COR-L47 (cell line): ENCODE measurements around the gene QRICH2.
"Not testable (repeated sequence)": the region's sequence is repeated elsewhere in the genome, so short reads cannot be mapped to it uniquely, and the experiment has no call there.

Experiments
- DNase-seq: peaks from one replicate; lab custom pipeline; 2025; lab: John Stamatoyannopoulos, UW

The QRICH2 gene

DNA sequence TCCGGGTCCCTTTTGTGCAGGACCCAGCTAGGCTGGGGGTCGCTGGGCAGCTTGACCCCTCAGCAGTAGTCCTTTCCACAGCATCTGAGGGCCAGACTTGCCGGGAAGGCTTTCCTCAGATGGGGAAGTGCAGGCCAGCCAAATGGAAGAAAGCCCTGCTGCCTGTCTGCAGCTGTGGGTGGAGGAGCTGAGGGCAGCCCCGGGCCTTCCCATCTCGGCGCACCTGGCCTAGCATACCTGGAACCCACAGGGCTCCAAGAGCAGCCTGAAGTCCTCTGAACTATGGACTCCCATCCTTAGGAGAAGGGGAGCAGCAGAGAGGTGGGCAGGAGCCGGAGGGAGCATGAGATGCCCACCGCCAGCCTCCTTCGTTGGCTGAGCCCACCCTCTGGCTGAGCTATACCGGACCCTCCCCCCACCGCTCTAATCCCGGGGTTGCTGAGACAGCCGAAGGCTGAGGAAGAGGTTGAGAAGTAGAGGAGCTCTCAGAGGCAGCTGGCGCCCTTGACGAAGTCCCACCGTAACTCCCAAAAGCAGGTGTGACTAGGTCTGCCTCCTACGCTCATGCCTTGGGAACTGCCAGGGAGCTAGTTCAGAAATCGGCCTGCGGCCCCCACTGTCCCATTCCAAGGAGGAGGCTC is 29.7 kb downstream of the QRICH2 start:
- no peak for DNase-seq

DNA sequence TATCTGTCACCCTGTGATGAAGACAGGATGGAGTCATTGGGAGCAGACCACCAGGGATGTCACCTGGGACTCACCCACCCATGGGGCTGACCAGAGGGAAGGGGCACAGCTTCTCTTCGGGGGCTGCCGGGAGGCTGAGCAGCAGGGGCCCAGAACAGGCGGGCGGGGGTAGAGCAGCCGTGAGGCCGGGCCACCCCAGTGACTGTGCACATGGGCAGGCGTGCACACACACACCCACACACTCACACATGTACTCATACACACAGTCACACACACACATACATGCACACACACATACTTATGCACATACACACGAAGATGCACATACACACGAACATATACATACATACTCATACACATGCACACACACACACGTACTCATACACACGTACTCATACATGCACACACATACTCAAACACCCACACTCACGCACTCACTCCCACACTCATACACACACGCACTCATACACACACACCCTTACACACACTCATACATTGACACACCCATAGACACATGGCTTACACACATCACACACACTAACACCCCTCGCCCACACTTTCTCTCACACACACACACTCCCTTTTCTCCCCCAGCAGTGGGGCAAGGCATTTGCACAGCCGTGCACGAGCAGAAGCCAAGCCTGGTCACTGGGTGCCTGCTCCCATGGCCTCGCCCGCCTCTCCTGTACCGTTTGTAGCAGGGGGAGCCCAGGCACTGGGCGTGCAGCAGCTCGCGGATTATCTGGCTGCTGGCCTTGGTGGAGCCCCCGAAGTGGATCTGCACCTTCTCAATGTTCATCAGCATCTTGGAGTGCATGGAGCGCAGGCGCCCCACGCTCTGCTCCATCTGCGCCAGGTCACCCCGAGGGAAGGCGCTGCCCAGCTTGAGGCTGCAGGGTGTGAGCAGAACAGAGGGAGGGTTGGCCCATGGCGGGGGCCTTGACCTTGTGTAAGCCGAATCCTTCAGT is 30.5 kb downstream of the QRICH2 start:
- DNase-seq, result no peak

DNA sequence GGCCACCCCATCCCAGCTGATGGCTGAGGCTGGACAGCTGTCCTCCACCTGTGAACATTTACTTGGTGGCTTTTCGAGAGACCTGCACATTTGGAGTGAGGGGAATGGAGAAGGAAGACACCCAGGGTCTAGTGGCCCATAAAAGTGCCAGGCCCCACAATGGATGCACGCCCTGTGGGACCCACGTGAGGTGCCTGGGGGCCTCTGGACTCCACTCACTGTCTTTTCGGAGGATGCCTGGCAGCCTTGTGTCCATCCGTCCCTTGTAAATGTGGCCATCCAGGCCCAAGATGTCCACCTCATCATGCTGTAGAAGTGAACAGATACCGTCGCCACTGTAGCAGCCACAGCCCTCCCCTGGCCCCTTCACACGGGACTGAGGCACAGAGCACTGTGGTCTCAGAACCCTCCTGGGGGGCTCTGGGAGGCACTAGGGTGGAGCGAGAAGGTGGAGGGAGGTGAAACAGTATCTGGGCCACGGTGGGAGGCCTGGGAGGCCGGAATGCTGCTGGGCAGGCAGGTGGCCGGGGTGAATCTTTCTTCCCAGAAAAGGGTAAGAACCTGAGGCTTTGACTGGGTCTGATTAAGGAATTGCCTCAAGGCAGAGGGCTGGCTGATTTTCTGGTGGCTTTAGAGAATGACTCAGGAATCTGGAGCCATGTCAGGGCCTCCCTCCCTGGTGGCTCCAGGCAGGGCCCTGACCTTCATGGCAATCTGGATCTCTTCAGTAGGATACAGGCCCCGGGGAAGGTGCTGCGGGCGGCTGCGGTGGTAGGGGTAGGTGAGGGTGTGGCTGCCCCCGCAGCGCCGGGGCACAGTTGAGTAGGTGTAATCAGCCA is 31.4 kb downstream of the QRICH2 start:
- no peak for DNase-seq

DNA sequence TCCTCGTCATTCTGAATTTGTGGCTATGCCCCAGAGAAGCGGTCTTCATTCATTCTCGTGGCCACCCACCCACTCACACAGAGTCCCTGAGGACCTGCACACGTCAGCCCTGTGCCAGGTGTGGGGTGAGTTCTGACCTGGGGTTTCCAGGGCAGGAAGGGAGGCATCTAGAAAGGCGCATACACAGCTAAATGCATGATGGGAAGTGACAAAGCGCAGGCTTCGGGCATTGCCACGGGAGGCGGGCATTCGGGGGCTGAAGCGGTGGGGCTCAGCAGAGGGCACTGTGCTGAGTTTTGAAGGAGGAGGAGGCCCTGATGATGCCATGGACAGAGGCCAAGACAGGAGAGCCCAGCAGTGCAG is 32.0 kb downstream of the QRICH2 start:
- no peak for DNase-seq

DNA sequence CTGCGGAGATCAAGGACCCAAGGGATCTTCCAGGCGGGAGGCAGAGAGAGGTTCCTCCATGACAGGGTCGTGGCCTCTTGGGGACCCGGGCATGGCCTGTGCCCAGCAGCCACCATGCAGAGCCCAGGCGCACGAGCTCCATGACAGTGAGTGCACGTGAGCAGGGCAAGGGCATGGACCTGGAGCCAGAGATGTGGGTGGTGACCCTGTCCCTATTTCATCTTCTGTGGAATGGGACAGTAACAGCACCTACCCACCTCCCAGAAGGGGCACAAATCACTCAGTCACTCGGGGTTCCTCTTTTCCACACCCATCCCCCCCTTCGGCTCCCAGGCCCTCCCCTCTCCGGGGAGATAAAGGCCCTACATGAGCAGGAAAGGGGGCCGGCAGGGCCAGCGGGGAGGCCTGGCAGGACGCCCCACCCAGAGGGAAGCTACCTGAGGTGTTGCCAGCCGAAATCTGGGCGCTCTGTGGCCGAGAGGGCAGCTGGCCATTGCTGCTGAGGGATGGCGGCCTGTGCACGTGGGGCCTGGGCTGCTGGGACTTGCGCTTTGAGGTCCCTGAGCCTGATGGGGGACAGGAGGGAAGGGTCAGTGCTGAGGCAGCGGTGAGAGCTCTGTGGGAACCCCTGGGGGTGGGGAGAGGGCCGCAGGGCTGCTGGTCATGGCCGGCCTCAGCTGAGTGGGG is 32.6 kb downstream of the QRICH2 start:
- no peak for DNase-seq

DNA sequence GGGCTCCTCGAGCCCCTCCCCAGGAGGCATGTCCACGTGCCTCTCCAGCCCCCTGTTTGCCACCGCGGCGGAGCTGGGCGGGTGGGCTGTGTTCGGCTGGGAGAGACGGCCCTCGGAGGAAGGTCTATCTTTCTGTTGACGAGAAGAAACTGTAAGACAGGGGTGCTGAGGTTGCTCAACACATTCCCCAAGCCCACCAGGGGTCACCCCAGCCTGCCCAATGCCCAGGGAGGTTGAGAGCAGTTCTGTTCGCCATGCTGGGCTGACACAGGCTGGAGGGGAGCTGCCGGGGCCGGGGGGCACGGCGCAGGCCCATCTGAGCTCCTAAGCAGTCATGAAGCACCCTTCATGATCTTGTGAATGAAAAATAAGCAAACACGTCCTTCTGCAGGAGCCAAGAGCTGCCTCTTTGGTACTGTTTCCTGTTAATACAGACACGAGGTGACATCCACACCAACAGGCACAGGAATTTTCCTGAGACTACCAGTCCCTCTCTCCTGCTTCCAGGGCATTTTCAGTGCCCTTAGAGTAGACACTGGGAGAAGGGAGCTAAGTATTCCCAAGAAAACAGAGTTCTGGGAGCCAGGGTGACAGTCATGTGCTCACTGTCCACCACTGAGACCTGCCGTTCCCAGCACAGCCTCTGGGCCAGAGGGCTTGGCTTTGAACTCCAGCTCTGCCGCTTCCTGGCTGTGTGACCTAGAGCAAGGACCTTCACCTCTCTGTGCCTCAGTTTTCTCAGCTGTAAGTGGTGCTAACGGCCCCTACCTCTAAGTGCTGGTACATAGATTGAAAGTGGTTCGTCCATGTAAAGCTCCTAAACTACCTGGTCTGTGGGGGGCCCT is 33.7 kb downstream of the QRICH2 start:
- no peak for DNase-seq

DNA sequence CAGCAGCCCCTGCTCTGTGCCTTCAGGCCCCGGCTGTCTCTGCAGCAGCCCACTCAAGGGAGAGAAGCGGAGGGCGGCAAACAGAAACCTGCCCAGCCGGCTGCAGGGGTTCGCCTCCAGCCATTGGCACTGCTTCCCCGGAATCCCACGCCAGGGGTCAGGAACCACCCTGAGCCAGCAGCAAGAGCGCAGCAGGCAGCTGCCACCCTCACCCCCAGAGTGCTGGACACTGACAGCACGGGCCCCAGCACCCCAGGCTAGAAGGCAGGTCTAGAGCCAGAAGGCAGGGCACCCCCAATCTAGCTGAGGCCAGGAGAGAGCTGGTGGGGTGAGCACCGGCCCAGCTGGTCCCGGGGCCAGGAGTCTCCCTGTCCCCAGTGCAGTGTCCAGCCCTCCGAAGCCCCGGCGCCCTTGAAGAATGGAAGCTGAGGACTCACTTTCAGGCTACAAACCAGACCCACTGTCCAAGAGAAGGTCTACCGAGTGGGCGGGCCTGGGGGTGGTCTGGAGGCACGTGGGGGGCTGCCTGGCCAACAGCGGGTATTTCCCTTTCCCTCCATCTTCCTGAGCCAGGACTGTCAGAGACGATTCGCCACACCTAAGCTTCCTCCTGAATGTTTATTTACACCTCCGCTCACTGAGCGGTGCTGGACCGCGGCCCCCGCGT is 34.5 kb downstream of the QRICH2 start:
- DNase-seq, result no peak

DNA sequence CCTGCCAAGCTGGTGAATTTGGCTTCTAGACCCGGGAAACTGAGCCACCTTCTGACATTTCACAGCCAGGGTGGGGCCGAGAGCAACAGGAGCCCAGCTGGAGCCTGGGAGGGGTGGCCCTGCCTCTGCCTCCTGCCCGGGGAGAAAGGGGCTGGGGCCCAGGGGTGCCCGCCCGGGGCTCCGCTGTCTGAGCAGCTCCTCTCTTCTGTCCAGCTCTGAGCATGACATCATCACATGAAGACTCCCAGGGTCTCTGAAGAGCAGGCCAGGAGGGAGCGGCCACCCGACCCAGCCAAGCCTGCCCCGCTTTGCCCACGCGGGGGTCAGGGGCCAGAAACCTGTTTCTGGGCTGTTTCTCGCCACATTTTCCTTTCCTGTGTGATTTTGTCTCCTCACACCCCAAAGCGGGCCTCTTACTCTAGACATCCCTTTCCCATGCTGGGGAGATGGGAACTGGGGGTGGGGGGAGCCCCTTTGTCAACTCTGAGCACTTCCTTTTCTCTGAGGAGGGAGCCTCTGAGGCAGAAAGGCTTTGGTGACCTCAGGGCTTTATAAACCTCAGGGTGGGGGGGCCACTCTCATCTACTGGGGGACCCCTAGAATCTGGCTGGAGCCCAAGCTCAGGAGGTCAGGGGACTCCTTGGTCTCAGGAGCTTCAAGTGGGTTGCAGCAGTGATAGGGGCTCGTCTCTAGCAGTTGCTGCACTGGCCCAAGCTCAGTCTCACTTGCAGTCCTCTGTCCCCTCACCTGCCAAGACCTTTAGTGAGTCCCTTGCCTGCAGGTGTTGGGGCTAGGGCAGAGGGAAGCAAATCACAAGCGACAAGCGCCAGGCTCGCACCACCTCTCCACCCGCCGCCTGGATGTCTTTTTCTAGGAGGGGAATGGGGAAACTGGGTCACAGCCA is 35.3 kb downstream of the QRICH2 start:
- no peak for DNase-seq

DNA sequence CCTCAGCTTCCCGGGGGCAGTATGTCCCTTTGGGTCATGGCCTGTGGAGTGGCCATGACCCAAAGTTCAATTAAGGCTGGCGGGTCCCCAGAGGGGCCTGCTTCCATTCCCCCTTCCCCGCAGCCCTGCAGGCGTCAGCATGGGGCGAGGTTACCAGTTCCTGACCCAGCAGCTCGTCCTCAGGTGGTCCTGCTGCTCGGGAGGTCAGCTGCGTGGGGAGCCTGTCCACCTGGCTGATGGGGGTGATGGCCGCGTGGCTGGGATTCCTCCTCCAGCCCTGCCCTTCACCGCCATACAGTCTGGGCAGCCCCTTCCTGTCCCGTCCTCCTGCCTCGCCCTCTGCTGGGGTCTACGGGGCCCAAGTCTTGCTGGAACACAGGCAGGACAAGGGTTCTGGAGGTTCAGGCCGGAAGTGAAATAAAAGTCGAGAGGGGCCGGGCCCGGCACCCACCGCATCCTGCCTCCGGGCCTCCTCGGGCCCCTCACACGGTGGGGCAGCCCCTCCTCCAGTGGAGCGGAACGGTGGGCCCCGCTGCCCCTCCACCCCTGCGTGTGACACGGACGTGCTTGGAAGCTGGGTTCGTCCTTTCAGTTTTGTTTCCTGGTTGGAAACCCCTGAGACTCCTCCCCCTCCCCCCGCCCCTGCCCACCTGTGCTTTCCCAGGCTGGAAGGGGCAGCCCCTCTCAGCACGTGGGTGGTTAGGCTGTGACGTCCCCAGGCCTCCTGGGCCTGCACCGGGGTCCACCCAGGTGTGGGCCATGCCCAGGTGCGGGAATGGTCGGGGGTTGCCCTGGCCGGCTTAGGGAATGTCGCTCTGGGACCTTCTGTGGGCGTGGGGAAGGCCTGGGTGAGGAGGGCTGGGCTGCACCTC is 36.2 kb downstream of the QRICH2 start:
- DNase-seq, result no peak

DNA sequence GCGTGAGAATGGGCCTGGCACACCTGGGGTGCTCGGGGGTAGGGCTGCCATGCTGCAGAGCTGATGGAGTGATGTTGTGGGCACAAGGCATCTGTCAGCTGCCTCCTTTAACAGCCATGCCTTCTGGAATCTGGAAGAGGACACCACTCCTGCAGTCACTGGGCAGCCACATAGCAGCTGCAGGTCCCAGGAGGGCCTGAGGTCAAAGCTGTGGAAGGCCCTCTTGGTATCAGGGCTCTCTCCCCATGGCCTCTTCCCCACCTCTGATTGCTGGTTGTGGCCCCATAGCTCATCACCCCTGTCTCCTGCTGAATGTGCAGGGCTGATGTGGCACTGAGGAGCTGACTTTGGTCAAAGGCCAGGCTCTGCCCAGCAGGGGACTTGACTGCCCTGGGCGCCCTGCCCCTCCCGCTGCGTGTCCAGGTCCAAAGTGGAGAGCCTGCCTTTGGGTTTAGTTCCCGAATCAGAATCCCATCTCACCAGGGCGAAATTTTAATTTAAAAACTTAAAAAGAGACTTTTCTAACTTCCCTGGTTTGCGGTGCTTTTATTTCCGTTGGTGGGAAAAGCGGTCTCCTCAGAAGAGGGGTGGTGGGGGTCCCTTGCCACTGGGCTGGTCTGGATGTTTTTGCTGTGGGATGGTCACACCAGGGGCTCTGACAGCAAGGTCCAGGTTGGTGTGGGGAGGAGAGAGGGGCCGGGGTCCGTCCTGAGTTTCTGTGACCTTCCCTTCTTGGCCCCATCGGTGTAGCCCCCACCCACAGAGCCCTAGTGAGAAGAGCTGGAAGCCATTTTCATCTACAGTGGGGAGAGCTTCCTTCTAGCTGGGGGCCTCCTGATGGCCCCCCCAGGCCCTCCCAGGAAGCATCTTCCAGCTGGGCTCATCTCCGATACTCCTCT is 37.1 kb downstream of the QRICH2 start:
- DNase-seq, result no peak

DNA sequence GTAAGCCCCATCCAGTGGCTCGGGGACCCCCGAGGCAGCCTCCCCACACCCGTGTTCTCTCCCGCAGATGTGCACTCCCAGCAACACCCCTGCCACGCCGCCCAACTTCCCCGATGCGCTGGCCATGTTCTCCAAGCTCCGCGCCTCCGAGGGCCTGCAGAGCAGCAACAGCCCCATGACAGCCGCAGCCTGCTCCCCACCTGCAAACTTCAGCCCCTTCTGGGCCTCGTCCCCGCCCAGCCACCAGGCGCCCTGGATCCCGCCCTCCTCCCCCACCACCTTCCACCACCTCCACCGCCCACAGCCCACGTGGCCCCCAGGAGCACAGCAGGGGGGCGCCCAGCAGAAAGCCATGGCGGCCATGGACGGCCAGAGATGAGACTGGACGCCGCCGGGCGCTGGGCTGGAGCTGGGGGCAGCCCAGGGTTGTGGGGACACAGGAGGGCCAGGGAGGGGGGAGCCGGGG is 37.9 kb downstream of the QRICH2 start:
- no peak for DNase-seq

GRCh38 chr17:76268991-76269981 is 38.8 kb downstream of the QRICH2 start:
- DNase-seq, result no peak

GRCh38 chr17:76268015-76268749 is 39.9 kb downstream of the QRICH2 start:
- no peak for DNase-seq

- DNase-seq, result not testable (repeated sequence)
Measured at GRCh38 chr17:76267581-76268001, 40.5 kb downstream of the QRICH2 start.

GRCh38 chr17:76267051-76267576 is 41.0 kb downstream of the QRICH2 start:
- DNase-seq, result no peak
